ENCODE measurements around the gene KCNN1.

KCNN1 gene

DNA sequence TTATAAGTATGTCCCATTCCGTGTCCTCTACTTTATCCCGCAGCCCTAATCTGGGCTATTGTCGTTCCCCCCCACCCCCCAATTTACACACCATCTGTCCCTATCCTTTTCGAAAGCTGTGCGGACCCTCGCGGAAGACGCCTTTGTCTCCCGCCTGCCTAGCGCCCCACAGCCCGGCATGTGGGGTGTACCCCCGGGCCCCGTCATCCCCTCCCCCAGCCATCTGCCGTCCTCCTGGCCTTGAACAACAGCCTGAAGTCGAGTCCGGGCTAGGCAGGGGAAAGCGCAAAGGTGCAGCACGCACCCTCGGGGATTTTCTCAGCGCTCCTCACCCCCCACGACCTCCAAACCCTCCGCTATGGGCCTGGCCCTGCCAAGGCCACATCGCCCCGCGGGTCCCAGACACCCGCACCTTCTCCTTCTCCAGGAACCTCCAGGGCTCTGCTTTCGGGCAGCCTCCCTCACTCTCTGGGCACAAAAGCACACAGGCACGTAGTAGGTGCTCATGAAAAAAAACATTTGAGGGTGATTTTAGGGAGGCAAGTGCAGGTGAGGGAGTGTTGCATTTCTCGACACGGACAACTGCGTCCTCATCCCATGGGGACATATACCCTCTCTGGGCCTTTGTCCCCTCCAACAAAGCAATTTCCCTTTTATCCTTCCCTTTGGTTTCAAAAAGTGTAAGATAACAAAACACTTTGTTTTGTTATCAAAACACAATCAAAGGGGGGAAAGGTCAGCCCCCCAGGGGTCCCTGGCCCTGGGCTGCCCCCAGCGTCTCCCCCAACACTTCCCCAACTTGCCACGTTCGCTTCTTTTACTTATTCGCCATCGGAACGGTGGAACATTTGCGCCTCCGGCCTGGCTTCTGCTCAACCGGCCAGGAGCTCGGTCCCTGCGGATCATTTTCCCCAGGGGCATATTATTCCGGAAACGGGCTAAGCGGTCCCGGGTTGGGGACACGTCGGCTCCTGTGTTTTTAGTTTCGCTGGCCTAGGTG, 17.7 kb upstream of the KCNN1 start:
- Histone ChIP-seq H3K4me3 (ENCODE audit: low read depth in 1 of 2, low read length in 2 of 2) (no peak overlapping the region), H3K36me3 (ENCODE audit: insufficient read depth, low read length) (no peaks in the 10 kb centered on the region)

DNA sequence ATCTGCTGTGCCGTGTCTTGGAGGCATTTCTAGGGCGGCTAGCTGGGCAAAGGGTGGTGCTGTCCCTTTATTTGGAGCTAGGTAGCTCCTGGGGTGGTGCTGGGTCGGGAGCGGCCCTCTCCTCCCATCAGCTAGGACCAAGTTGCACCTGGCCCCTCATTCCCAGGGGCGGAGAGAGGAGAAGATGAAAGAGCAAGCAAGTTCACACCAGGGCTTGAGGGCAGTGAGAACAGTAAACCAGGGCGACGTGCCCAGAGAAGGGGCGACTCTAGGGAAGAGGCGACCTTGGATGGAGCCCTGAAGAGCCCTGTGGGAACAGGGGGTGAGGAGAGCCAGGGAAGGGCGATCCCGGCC, 17.0 kb upstream of the KCNN1 start:
- no peaks in the 10 kb centered on the region for H3K36me3 ChIP-seq (ENCODE audit: insufficient read depth, low read length)
- no peaks in the 10 kb centered on the region for H3K9me3 ChIP-seq (ENCODE audit: low read length)
- no peak overlapping the region for H3K27ac ChIP-seq (ENCODE audit: low read depth, low read length)
- H3K27me3 ChIP-seq (ENCODE audit: control insufficient read depth in 1 of 2, insufficient read depth in 2 of 2, low read length in 2 of 2), result peaks cover 38 to 60% of the 10 kb centered on the region in 2 donors
- no peak overlapping the region for H3K4me3 ChIP-seq (ENCODE audit: low read depth in 1 of 2, low read length in 2 of 2)
- H3K4me1 ChIP-seq (ENCODE audit: insufficient read depth, low read length), result peaks cover 31% of the 10 kb centered on the region
- H3K9ac ChIP-seq (ENCODE audit: low read length), result no peak overlapping the region

More for the DNA sequence above, 17.7 kb upstream of the KCNN1 start:
- Histone ChIP-seq H3K9ac (ENCODE audit: low read length) (no peak overlapping the region), H3K27me3 (ENCODE audit: control insufficient read depth in 1 of 2, insufficient read depth in 2 of 2, low read length in 2 of 2) (peaks cover 38 to 54% of the 10 kb centered on the region in 2 donors), H3K9me3 (ENCODE audit: low read length) (no peaks in the 10 kb centered on the region), H3K4me1 (ENCODE audit: insufficient read depth, low read length) (peaks cover 35% of the 10 kb centered on the region), H3K27ac (ENCODE audit: low read depth, low read length) (no peak overlapping the region)

DNA sequence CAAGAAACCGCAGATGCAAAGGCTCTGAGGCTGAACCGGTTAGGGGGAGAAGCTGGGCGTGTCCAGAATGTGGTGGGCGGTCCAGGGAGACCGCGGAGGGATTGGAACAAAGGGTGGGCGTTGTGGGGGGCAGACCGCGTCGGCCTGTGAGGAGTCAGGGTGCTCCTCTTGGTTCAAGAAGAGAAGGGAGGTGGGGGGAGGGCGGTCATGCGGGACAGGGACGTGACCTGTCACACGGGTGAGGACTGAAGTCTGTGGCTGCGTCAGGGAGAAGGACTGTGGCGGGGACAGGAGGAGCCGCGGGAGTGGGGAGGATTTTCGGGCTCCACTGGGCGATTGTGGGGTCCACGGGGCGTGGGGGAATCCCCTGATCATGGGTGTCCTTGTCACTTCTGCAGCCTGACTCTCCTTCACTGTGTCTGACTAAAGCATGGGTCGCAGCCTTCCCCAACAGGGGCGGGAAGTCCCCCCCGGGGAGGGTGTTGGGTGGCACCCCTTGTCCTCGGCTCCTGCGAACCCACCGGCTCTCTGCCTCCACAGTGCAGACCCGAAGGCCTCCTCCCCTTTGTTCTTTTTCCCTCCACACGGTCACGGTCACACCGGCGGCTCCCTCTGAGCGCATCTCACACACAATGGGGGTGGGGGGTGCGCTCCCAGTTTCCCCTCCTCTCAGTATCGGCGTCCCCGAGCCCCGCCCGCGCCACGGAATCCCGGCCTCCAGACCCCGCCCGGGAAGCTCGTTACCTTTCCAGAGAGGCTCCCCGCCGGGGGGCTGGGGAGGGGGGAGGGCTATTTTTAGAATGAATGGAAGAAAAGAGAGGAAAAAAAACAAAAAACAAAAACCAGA, 16.4 kb upstream of the KCNN1 start:
- H3K9me3 ChIP-seq (ENCODE audit: low read length), result no peaks in the 10 kb centered on the region
- peaks cover 31% of the 10 kb centered on the region for H3K4me1 ChIP-seq (ENCODE audit: insufficient read depth, low read length)
- H3K9ac ChIP-seq (ENCODE audit: low read length), result no peak overlapping the region
- H3K27me3 ChIP-seq (ENCODE audit: control insufficient read depth in 1 of 2, insufficient read depth in 2 of 2, low read length in 2 of 2), result peaks cover 38 to 60% of the 10 kb centered on the region in 2 donors
- H3K4me3 ChIP-seq (ENCODE audit: low read depth in 1 of 2, low read length in 2 of 2), result no peak overlapping the region
- H3K36me3 ChIP-seq (ENCODE audit: insufficient read depth, low read length), result no peaks in the 10 kb centered on the region
- H3K27ac ChIP-seq (ENCODE audit: low read depth, low read length), result no peak overlapping the region

DNA sequence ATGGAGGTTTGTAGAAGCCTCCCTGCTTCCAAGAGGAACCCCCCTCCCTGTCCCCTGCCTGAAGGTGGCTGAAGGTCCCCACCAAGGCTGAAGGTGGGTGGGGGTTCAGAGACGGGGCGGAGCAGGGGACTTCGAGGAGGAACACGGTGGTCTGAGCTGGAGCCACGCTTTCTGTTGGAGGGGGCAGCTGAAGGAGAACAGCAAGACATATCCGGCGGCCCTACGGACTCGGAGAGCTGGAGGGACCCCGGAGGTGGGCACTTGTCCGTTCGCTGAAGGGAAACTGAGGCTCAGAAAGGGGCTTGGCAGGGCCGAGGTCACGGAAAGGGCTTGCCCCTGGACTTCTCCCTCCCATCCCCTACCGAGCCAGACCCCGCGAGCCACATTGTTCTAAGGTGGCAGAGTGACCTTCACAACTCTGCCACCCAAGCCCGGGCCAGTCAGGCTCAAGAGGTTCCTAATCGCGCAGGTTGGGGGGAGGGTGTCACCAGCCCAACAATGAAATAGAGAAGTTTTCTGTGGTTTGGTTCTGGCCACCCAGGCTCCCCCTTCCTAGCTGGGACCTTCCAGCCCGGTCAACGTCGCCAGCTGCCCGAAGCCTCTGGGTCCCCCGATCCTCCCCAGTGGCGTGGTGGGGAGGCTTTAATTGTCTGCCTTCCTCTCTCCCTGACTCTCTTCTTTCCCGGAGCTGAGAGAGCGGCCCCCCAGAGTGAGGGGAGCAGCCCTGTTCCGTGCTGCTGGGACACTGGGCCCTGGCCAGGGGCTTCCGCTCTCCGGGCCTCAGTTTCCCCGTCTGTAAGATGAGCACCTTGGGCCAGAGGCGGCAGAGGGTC, 15.5 kb upstream of the KCNN1 start:
- H3K9ac ChIP-seq (ENCODE audit: low read length), result no peak overlapping the region
- H3K4me1 ChIP-seq (ENCODE audit: insufficient read depth, low read length), result peaks cover 31% of the 10 kb centered on the region
- no peaks in the 10 kb centered on the region for H3K9me3 ChIP-seq (ENCODE audit: low read length)
- H3K27me3 ChIP-seq (ENCODE audit: control insufficient read depth in 1 of 2, insufficient read depth in 2 of 2, low read length in 2 of 2), result peaks cover 38 to 60% of the 10 kb centered on the region in 2 donors
- H3K4me3 ChIP-seq (ENCODE audit: low read depth in 1 of 2, low read length in 2 of 2), result no peak overlapping the region
- H3K36me3 ChIP-seq (ENCODE audit: insufficient read depth, low read length), result no peaks in the 10 kb centered on the region
- H3K27ac ChIP-seq (ENCODE audit: low read depth, low read length), result no peak overlapping the region

DNA sequence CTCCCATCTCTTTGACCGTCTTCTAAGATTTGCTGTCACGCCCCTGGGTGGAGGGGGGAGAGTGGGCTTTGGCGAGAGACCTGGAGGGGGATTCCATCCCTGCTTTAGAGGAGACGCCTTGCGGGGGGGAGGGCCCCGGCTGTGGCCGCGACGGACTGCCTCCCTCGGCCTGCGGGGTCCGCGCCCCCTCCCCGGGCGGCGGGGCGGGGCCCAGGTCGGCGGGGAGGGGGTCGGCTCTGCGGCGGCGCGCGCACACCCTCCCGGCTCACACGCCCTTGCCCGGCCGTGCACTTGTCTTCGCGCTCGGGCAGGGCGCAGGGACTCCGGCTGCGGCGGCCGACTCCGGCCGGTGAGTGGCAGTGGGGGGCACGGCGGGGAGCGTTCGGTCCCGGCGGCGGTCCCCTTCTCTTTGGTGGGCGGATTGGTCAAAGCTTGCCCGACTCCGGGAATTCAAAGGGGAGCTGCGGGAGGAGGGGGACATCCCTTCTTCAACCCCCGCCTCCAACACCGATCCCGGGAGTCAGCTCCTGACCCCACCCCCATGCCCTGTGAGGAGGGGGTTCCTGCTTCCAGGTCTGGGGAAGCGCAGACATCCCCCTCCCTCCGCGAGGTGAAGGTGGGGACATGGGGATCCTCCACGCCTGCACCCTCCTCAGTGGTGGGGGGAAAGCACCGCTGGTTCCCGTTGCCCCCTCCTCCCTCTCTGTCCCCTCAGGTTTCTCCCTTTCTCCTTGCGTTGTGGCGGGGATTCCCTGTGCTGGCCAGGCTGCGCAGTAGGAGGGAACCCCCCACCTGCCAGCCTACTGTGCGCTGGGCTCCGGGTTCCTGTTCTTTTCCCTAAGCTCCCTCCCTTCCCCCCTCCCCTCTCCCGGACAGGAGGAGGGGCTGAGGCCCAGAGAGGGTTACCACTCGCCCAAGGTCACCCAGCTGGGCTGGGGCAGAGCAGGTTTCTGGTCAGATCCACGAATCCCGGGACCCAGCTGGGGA, 14.6 kb upstream of the KCNN1 start:
- no peak overlapping the region for H3K4me3 ChIP-seq (ENCODE audit: low read depth in 1 of 2, low read length in 2 of 2)

DNA sequence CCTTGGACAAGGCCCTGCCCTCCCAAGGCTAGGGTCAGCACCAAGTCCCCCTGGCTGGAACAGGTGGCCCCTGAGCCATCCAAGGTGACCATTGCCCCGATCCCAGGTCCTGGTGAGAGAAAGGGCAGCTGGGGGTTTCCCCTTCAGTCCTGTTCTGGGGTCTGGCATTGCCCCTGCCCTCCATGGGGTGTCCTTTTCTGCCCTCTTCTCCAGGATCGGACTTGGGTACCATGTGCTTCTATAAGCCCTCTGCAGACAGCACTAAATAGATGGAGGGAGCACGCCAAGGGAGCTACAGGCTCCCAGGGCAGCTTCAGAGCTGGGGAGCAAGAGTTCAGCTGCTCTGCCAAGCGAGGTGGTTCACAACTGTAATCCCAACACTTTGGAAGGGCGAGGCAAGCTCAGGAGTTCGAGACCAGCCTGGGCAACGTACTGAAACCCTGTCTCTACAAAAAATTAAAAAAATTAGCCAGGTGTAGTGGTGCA, 13.5 kb upstream of the KCNN1 start:
- Histone ChIP-seq H3K9me3 (ENCODE audit: low read length) (no peaks in the 10 kb centered on the region), H3K4me1 (ENCODE audit: insufficient read depth, low read length) (peaks cover 25% of the 10 kb centered on the region), H3K36me3 (ENCODE audit: insufficient read depth, low read length) (no peaks in the 10 kb centered on the region), H3K4me3 (ENCODE audit: low read depth in 1 of 2, low read length in 2 of 2) (no peak overlapping the region), H3K27me3 (ENCODE audit: control insufficient read depth in 1 of 2, insufficient read depth in 2 of 2, low read length in 2 of 2) (peaks cover 38 to 71% of the 10 kb centered on the region in 2 donors), H3K27ac (ENCODE audit: low read depth, low read length) (no peak overlapping the region), H3K9ac (ENCODE audit: low read length) (no peak overlapping the region)

More for the DNA sequence above, 14.6 kb upstream of the KCNN1 start:
- Histone ChIP-seq H3K4me1 (ENCODE audit: insufficient read depth, low read length) (peaks cover 27% of the 10 kb centered on the region), H3K27ac (ENCODE audit: low read depth, low read length) (no peak overlapping the region), H3K27me3 (ENCODE audit: control insufficient read depth in 1 of 2, insufficient read depth in 2 of 2, low read length in 2 of 2) (peaks cover 38 to 63% of the 10 kb centered on the region in 2 donors), H3K9ac (ENCODE audit: low read length) (no peak overlapping the region), H3K9me3 (ENCODE audit: low read length) (no peaks in the 10 kb centered on the region), H3K36me3 (ENCODE audit: insufficient read depth, low read length) (no peaks in the 10 kb centered on the region)

DNA sequence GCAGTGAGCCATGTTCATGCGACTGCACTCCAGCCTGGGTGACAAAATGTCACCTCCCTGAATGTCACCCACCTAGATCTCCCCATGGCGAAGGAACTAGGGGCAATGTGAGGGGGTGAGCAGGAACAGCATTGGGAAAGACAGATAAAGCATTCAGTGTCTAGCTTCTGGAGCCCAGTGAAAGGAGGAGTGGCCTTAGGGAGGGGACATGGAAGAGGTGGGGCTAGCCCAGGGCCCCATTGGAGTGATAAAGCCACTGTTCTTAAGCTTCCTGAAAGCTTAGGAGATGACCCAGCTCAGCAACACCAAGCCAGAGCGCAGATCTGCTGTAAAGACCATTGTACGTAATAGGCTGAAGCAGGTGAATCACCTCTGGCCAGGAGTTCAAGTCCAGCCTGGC, 13.0 kb upstream of the KCNN1 start:
- H3K4me1 ChIP-seq (ENCODE audit: insufficient read depth, low read length), result peaks cover 22% of the 10 kb centered on the region
- H3K9me3 ChIP-seq (ENCODE audit: low read length), result no peaks in the 10 kb centered on the region
- no peak overlapping the region for H3K9ac ChIP-seq (ENCODE audit: low read length)
- no peaks in the 10 kb centered on the region for H3K36me3 ChIP-seq (ENCODE audit: insufficient read depth, low read length)
- H3K27me3 ChIP-seq (ENCODE audit: control insufficient read depth in 1 of 2, insufficient read depth in 2 of 2, low read length in 2 of 2), result peaks cover 38 to 70% of the 10 kb centered on the region in 2 donors
- no peak overlapping the region for H3K4me3 ChIP-seq (ENCODE audit: low read depth in 1 of 2, low read length in 2 of 2)
- no peak overlapping the region for H3K27ac ChIP-seq (ENCODE audit: low read depth, low read length)

DNA sequence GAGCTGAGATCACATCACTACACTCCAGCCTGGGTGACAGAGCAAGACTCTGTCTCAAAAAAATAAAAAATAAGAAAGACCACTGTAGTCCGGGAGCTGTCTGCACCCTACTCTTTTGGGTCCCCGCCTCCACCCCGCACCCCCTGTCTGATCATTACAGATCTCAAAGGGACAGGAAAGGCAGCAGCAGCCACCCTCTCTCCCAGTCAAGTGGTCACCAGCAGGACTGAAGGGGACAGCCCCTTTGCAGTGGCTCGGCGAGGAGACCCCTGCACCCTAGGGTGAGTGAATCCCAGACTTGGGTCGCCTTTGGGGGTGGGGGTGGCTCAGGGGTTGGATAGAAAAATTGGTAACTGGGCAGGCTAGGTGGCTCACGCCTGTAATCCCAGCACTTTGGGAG, 12.5 kb upstream of the KCNN1 start:
- Histone ChIP-seq H3K4me1 (ENCODE audit: insufficient read depth, low read length) (peaks cover 17% of the 10 kb centered on the region), H3K4me3 (ENCODE audit: low read depth in 1 of 2, low read length in 2 of 2) (no peak overlapping the region), H3K36me3 (ENCODE audit: insufficient read depth, low read length) (no peaks in the 10 kb centered on the region), H3K9ac (ENCODE audit: low read length) (no peak overlapping the region), H3K9me3 (ENCODE audit: low read length) (no peaks in the 10 kb centered on the region), H3K27ac (ENCODE audit: low read depth, low read length) (no peak overlapping the region), H3K27me3 (ENCODE audit: control insufficient read depth in 1 of 2, insufficient read depth in 2 of 2, low read length in 2 of 2) (peaks cover 34 to 65% of the 10 kb centered on the region in 2 donors)

DNA sequence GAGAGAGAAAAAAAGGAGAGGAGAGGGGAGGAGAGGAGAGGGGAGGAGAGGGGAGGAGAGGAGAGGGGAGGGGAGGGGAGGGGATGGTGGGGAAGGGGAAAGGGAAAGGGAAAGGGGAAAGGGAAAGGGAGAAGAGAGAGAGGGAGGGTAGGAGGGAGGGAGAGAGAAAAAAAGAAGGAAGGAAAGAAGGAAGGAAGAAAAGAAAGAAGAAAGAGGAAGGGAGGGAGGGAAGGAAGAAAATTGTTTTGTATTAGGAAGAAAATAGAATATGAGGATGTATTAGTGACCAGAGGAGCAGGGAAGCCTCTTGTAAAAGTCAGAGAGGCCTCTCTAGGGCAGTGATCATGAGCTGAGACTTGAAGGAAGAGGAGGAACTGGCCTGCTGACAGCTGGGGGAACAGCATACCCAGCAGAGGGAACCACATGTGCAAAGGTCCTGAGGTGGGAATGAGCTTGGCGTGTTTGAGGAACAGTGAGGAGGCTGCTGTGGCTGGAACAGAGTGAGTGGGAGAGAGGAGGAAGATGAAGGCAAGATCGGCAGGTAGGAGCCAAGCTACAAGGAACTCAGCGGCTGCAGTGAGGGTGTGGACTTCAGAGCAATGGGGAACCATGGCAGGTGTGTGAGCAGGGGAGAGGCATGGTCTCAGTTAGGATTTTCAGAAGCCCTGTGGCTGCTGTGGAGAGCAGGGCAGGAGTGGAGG, 9.6 kb upstream of the KCNN1 start:
- no peaks in the 10 kb centered on the region for H3K36me3 ChIP-seq (ENCODE audit: insufficient read depth, low read length)
- no peak overlapping the region for H3K27ac ChIP-seq (ENCODE audit: low read depth, low read length)
- no peak overlapping the region for H3K9ac ChIP-seq (ENCODE audit: low read length)
- H3K4me3 ChIP-seq (ENCODE audit: low read depth in 1 of 2, low read length in 2 of 2), result no peak overlapping the region
- no peaks in the 10 kb centered on the region for H3K9me3 ChIP-seq (ENCODE audit: low read length)
- no peaks in the 10 kb centered on the region for H3K4me1 ChIP-seq (ENCODE audit: insufficient read depth, low read length)
- peaks cover 12 to 36% of the 10 kb centered on the region in 2 donors for H3K27me3 ChIP-seq (ENCODE audit: control insufficient read depth in 1 of 2, insufficient read depth in 2 of 2, low read length in 2 of 2)

Measured in muscle layer of colon (tissue), 2 donors.